SU-DHL-6 (cell line): ENCODE data around the gene HJURP.

ENCODE experiments used
- H2AFZ ChIP-seq: fragments of 200-600 bp; sonication (generic); 2 replicates; pipeline ENCODE4 v1.6.1; 2014; ENCODE audit warnings: low read depth, mild to moderate bottlenecking, moderate library complexity, mixed read lengths, antibody characterized with exemption, low read length; ENCODE audit not compliant: severe bottlenecking
- H3F3A ChIP-seq: fragments of 200-600 bp; shearing (Covaris generic); 2 replicates; pipeline ENCODE4 v1.6.0; 2016; ENCODE audit warnings: antibody characterized with exemption, mild to moderate bottlenecking; ENCODE audit not compliant: insufficient read depth
- H3K27ac ChIP-seq: fragments of 200-600 bp; sonication (generic); 2 replicates; pipeline ENCODE4 v1.5.1; 2016; ENCODE audit warnings: low read depth, mild to moderate bottlenecking, low read length, moderate library complexity, mixed read lengths
- H3K27me3 ChIP-seq: fragments of 200-600 bp; sonication (generic), shearing (Covaris generic); 2 replicates; pipeline ENCODE4 v1.6.0; 2014; ENCODE audit warnings: mild to moderate bottlenecking, low read length
- H3K36me3 ChIP-seq: fragments of 200-600 bp; sonication (generic); 2 replicates; pipeline ENCODE4 v1.6.1; 2014; ENCODE audit warnings: mild to moderate bottlenecking, low read length, mixed read lengths
- H3K4me2 ChIP-seq: fragments of 300-600, 200-600 bp; shearing (Covaris generic), sonication (generic); 2 replicates; pipeline ENCODE4 v1.6.0; 2014; ENCODE audit warnings: low read length, low read depth, mild to moderate bottlenecking; ENCODE audit not compliant: poor library complexity, severe bottlenecking
- H3K4me3 ChIP-seq: fragments of 200-600 bp; sonication (generic); 2 replicates; pipeline ENCODE4 v1.5.1; 2014; ENCODE audit warnings: antibody characterized with exemption, low read length, mild to moderate bottlenecking, mixed read lengths; ENCODE audit not compliant: insufficient read depth, poor library complexity, severe bottlenecking
- H3K79me2 ChIP-seq: fragments of 200-600 bp; sonication (generic); 2 replicates; pipeline ENCODE4 v1.6.1; 2014; ENCODE audit warnings: mild to moderate bottlenecking, low read length, moderate library complexity; ENCODE audit not compliant: insufficient read depth
- H3K9ac ChIP-seq: fragments of 200-600 bp; sonication (generic); 2 replicates; pipeline ENCODE4 v1.7.0; 2014; ENCODE audit warnings: mild to moderate bottlenecking, low read length
- H3K9me2 ChIP-seq: fragments of 200-600 bp; sonication (generic); replicated peaks from 2 replicates; pipeline ENCODE4 v1.6.1; 2014; ENCODE audit warnings: low read length; ENCODE audit not compliant: insufficient read depth
- H3K9me3 ChIP-seq: fragments of 200-600 bp; sonication (generic); 2 replicates; pipeline ENCODE4 v1.6.1; 2014; ENCODE audit warnings: low read length, mixed read lengths; ENCODE audit not compliant: insufficient read depth
- H4K20me1 ChIP-seq: fragments of 200-600 bp; sonication (generic); 2 replicates; pipeline ENCODE4 v1.6.1; 2014; ENCODE audit warnings: low read depth, mild to moderate bottlenecking, antibody characterized with exemption, low read length, moderate library complexity, mixed read lengths
- CTCF ChIP-seq: fragments of 200-600 bp; sonication (generic); IDR thresholded peaks from one replicate; pipeline ENCODE4 v1.5.1; 2017; ENCODE audit warnings: antibody characterized with exemption, mild to moderate bottlenecking, low read length, moderate library complexity; ENCODE audit not compliant: insufficient read depth, poor library complexity, severe bottlenecking
- EZH2phosphoT487 ChIP-seq: fragments of 200-600 bp; sonication (generic), shearing (Covaris generic); conservative IDR thresholded peaks from 2 replicates; pipeline ENCODE4 v1.6.1; 2018; ENCODE audit warnings: mild to moderate bottlenecking, antibody characterized with exemption, low read length, moderate library complexity, mixed read lengths

HJURP gene

GRCh38 chr2:233791151-233791882 lies 63.0 kb downstream of the HJURP start:
- H3K9ac ChIP-seq: no peak overlapping the region

GRCh38 chr2:233789554-233789953 lies 64.8 kb downstream of the HJURP start:
- TF ChIP-seq CTCF: no peak
- TF ChIP-seq EZH2phosphoT487: no peak
- Histone ChIP-seq H3K4me3 (no peak overlapping the region), H4K20me1 (no peaks in the 10 kb centered on the region), H2AFZ (no peak overlapping the region), H3K36me3 (no peaks in the 10 kb centered on the region), H3F3A (no peaks in the 10 kb centered on the region), H3K9ac (no peak overlapping the region), H3K9me3 (no peaks in the 10 kb centered on the region), H3K27me3 (no peaks in the 10 kb centered on the region), H3K9me2 (no peaks in the 10 kb centered on the region), H3K79me2 (no peaks in the 10 kb centered on the region), H3K27ac (no peak overlapping the region), H3K4me2 (no peak overlapping the region)

More at GRCh38 chr2:233791151-233791882, 63.0 kb downstream of the HJURP start:
- H3F3A ChIP-seq: no peaks in the 10 kb centered on the region
- H3K9me2 ChIP-seq: no peaks in the 10 kb centered on the region
- no peaks in the 10 kb centered on the region for H3K36me3 ChIP-seq
- TF ChIP-seq EZH2phosphoT487 (no peak), CTCF (no peak)
- H2AFZ ChIP-seq: no peak overlapping the region
- H4K20me1 ChIP-seq: no peaks in the 10 kb centered on the region
- no peak overlapping the region for H3K4me3 ChIP-seq
- H3K27me3 ChIP-seq: no peaks in the 10 kb centered on the region
- no peaks in the 10 kb centered on the region for H3K79me2 ChIP-seq
- H3K4me2 ChIP-seq: no peak overlapping the region
- H3K27ac ChIP-seq: no peak overlapping the region
- no peaks in the 10 kb centered on the region for H3K9me3 ChIP-seq
